Midbrain (tissue), 1 donor: Measurements from ENCODE around the gene ANKRD63.

Experiments
- DNase-seq: peaks from one replicate; lab custom pipeline; 2025; lab: John Stamatoyannopoulos, UW

ANKRD63 gene, protein sequence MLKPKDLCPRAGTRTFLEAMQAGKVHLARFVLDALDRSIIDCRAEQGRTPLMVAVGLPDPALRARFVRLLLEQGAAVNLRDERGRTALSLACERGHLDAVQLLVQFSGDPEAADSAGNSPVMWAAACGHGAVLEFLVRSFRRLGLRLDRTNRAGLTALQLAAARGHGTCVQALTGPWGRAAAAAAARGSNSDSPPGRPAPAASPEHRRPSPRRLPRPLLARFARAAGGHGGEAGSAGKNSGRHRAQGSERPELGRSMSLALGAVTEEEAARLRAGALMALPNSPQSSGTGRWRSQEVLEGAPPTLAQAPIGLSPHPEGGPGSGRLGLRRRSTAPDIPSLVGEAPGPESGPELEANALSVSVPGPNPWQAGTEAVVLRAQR

GRCh38 chr15:40282869-40283614 is at the start of gene ANKRD63:
TSS of gene ANKRD63 (minus strand) at chr15:40283064. CDS start at chr15:40282586, 478 bp downstream.
- DNase-seq = no peak

DNA sequence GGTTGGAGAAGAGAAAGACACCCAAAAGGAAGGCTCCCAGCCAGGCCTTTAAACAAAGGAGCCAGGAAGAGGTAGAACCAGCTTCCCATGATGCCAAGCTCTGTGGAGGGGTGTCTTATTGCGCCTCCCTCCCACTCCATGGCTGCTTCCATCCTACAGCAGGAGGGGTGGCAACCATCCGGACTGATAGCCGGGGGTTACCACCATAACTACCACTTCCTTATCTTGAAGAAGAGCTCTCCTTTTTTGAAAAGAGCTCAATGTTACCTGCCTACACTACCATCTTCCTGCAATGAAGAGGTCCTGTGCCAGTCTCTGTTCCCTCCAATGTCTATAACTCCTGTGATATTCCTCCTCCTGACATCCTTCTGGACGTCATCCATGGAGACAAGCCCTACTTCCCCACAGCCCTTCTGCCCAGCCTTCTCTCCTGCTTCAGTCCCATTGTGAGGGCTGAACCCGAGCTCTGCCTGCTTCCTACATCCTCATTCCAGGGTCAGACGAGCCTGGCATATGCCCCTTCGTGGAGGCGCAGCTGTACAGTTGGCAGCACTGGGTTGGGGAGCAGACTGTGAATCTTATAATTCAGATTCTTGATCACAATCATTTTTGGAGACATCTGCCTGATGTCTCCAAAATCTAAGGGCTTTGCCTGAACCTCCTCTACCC is 49.4 kb upstream of the ANKRD63 start:
- DNase-seq = no peak

- DNase-seq = no peak
Measured at GRCh38 chr15:40331637-40332036, 48.8 kb upstream of the ANKRD63 start.

DNA sequence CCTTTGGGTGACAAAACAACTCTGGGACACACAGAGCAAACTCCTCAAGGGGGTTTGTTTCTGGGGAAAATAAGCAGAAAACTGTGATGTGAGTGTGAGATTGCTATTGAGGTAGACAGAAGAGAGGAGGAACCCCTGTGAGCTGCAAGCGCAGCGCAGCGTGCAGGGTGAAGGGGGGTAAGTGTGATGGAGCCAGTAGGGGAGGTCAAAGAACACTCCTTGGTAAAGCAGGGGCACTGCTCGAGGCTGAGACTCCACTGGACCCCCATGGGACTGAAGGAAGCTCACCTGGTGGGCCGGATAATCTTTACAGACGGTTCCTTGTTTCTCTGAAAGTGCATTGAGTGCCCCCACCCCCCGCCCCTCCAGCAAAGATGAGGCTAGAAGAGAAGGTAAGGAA is 48.2 kb upstream of the ANKRD63 start:
- no peak for DNase-seq

GRCh38 chr15:40330368-40330836 is 47.5 kb upstream of the ANKRD63 start:
- no peak for DNase-seq

DNA sequence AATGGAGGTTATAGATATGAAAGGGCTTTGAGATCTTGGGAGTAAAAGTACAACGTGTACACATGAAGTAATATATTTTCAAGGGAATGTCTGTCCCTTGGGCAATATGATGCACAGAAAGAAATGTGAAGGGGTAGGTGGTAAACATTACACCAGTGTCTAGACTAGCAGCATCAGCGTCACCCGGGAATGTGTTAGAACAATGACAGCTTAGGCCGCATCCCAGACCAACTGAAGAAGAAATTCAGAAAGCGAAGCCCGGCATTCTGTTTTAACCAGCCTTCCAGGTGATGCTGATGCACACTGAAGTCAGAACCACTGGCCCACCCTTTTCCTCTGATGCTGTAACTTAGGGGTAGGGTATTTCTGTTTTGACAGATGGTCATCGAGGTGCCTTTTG is 46.9 kb upstream of the ANKRD63 start:
- DNase-seq = no peak

DNA sequence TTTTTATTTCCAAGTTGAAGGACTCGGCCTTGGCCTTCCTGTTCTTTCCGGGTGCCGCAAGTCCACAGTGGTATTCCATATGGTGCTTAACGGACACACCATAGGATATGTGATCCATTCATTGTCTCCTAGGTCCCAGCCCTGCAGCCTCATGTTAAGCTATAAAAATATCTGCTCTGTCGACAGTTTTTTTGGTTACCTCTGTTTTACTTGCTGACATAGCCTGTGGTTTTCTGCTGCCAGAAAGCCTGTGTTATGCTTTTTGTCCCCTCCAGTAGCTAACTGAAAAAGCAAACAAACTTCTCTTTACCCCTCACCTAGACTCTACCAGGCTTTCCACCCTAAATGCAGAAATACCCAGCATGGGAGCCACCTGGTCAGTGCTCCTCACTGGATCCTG is 45.9 kb upstream of the ANKRD63 start:
- no peak for DNase-seq

DNA sequence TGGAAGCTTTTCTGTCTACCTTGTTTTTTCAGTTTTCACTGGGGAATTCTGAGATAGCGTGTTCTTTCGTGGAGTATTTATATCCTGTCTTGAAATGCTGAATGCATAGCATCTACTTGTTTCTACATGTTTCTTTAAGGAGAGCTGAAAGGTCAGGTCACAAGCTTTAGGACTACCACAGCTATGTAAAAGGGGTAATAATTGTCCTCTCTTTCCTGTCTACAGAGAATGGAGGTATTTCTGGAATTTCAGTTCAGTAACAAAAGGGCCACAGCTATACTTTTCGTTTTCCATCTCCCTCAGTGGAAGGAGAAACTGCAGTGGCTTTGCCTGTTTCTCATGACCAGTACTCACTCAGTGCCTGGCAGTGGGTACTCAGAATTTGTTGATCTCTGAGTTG is 45.3 kb upstream of the ANKRD63 start:
- DNase-seq = no peak

DNA sequence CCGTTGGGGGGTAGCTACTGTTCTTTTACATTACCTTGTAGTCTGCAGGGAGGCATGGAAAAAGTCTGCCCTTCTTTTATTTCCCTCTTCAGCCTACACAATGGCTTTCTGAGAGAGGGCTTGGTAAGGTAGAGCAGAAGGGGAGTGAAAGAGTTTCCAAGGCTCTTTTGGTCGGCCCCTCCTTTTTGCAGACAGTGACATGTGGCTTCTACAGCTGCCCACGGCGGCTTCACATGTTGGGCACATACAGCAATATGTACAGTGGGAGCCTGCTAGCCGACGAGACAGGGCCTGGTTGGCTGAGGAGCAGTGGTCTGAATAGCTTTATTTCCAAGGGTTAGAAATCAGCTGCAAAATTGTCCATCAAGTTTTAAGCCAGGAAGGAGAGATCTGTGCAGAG is 44.6 kb upstream of the ANKRD63 start:
- DNase-seq = no peak

GRCh38 chr15:40325700-40326099 is 42.8 kb upstream of the ANKRD63 start:
- no peak for DNase-seq

DNA sequence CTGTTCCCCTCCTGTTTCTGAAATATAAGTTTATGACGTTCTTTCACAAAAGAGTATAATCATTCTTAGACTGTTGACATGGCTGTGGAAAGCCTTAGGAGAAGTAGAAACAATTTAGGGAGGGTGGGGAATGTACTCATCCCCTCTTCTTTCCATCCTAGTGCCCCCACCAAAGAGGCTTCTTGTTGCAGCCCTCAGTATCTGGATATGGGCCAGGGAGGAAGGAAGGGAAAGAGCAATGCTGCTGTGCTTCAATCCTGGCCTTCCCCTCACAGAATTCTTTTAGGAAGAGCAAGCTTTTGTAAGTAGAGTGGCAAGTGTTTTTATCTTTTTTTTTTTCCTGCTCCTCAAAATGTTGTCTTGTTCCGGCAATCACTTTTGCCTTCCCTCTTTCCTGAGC is 42.3 kb upstream of the ANKRD63 start:
- no peak for DNase-seq

- DNase-seq = no peak
Measured at GRCh38 chr15:40323953-40324937, 41.4 kb upstream of the ANKRD63 start.

DNA sequence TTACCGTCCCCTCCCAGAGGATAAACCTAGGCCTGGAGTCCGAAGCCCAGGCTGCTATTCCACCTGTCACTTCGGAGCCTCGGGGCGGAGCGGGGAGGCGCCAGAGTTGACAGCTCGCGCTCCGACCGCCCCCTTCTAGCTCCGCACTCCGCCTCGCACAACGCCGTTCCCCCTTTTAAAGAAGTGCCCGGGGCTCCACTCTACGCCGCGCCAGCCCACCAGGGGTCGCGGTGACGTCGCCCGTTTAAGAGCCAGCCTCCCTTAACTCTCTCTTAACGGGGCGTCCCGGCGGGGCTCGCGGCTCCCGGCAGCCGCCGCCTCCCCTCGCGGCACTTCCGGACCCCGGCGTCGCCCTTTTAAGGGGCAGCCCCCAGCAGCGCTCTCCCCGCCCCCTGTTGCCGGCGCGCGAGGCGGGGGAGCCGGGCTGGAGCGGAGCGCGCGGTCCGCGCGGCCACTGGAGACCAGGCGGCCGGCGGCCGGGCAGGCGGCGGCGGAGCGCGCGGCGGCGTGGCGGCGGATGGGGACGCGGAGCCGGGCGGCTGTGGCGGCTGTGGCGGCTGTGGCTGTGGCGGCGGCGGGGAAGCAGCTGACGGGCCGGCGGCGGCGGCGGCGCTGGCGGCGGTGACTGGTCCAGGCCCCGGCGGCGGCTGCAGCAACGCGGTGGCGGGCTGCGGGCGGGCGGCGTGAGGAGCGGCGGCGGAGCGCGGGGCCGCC is 40.5 kb upstream of the ANKRD63 start, which contains the start of gene INAFM2:
TSS of gene INAFM2 (plus strand) at position 454 of the 714 bp plus-strand sequence. CDS start 364 bp downstream, outside the sequence.
- DNase-seq = peak; percentile 85

DNA sequence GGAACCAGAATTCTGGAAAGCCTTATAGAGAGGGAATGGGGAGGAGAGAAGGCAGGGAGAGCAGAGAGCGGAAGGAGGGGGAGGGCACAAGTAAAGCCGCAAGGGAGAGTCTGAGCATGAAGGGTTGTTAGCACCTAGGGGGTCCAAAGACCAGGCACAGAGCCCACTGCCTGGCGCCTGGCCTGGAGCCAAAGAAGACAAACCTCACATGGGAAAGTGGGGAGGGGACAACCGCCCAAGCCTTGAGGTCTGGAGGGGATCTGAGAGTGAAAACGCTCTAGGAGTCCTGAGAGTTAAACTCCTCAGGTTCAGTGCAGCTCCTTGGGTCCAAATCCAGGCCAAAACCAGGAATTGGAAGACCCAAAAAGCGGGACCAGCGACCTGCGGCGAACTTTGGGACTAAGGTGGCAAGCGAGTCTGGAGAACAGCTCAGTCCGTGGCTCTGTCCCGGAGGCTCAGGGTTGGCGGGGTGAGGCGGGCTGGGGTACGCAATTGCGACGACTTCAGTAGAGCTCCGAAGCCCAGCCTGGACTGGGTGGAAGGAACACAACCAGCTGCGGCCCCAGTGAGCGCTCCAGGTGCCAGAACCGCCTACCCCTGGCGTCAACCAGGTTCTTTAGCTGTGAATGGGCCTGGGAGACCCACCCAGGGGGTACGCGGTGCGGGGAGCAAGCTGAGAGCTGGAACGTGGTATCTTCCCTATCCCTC is 39.8 kb upstream of the ANKRD63 start:
- DNase-seq = no peak

DNA sequence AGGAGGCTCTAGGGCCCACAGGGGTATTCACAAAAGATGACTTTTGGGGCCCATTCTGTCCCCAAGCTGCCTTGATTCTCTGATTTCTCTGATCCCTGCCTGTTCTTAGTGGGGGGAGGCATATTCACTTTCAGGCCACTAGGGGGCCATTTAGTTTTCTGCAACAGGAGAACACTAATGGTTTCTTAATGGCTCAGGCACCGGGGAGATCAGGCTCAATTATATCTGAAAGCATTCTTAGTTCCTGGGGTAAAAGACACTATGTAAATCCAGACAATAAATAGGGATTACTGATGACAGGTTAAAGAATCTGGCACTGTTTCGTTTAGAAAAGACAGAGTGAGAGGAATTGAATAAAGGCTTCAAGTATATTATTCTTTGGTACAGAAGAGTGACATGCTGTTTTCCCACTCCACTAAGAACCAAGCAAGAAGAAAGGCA is 38.1 kb upstream of the ANKRD63 start:
- DNase-seq = peak; percentile 79

- DNase-seq = no peak
Measured at GRCh38 chr15:40320409-40320808, 37.5 kb upstream of the ANKRD63 start.

DNA sequence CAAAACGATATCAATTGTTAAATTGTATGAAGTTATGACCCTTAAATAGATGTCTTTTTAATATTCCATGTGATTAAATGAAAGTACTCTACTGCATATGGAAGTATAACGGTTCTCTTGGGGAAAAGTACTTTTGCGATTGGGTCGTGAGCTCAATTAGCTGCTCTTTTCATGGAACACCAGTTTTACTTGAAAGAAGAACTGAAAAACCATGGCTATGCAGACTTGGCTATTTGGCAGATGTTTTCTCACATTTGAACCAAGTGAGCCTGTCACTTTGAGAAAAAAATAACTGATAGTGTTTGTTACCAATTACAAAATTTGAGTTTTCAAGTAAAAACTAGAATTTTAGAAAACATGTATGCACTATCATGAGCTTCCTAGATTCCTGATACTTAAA is 34.7 kb upstream of the ANKRD63 start:
- DNase-seq = no peak

DNA sequence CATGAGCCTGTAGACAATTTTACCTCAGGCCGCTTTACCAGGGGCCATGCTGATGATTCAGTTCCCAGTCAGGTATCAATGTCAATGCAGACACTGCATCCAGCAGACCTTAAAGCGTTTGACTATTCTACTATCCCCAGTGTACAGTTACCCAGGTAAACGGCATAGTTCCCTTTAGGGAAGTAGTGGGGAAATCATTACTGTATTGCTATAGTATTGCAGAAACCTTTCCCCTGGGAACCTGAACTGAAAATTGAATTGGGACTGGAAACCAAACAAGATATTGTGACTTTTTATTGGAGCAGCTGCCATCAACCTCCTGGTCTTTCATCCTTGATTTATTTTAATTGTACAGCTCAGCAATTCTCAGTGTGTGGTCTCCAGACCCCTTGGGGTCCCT is 34.1 kb upstream of the ANKRD63 start:
- DNase-seq = no peak

- no peak for DNase-seq
Measured at GRCh38 chr15:40314723-40315276, 31.9 kb upstream of the ANKRD63 start.
